ENCODE measurements around the gene HAVCR2.

Gene HAVCR2

GRCh38 chr5:157108976-157109375 lies at the start of gene HAVCR2:
HAVCR2 (minus strand) TSS chr5:157109044; CDS start chr5:157108983, 61 bp downstream.
- Histone ChIP-seq H3F3A (ENCODE audit: insufficient read depth, low read length) (no peaks in the 10 kb centered on the region), H3K79me2 (ENCODE audit: insufficient read depth, low read length) (no peaks in the 10 kb centered on the region), H2AFZ (ENCODE audit: low read length) (no peak within 1 kb of the TSS), H4K20me1 (ENCODE audit: insufficient read depth, low read length) (no peaks in the 10 kb centered on the region), H3K9ac (ENCODE audit: low read length) (no peak within 1 kb of the TSS), H3K27me3 (ENCODE audit: insufficient read depth, low read length) (no peaks in the 10 kb centered on the region), H3K9me2 (ENCODE audit: low read depth, low read length) (no peaks in the 10 kb centered on the region), H3K4me3 (ENCODE audit: low read depth, low read length, poor library complexity, severe bottlenecking) (no peak within 1 kb of the TSS), H3K9me3 (ENCODE audit: low read length) (no peaks in the 10 kb centered on the region), H3K4me2 (ENCODE audit: low read length) (no peak within 1 kb of the TSS), H3K4me1 (ENCODE audit: insufficient read depth, low read length, severe bottlenecking) (no peaks in the 10 kb centered on the region), H3K36me3 (ENCODE audit: insufficient read depth, low read length) (no peaks in the 10 kb centered on the region), H3K27ac (ENCODE audit: low read depth, low read length, poor library complexity, severe bottlenecking) (no peak within 1 kb of the TSS)
- TF ChIP-seq CTCF (IDR thresholded peaks at IDR 0.05; ENCODE audit: low read length) (no peak), EZH2 (IDR thresholded peaks at IDR 0.05; ENCODE audit: borderline replicate concordance, low read length) (no peak)

GRCh38 chr5:157157293-157157891 lies 48.5 kb upstream of the HAVCR2 start:
- no peak overlapping the region for H3K9ac ChIP-seq (ENCODE audit: low read length)
- H2AFZ ChIP-seq (ENCODE audit: low read length), result no peak overlapping the region
- no peaks in the 10 kb centered on the region for H3K4me1 ChIP-seq (ENCODE audit: insufficient read depth, low read length, severe bottlenecking)
- no peak for TF ChIP-seq EZH2 (IDR thresholded peaks at IDR 0.05; ENCODE audit: borderline replicate concordance, low read length)
- H3K9me2 ChIP-seq (ENCODE audit: low read depth, low read length), result no peaks in the 10 kb centered on the region
- no peaks in the 10 kb centered on the region; the same call in 1 of the 2 replicates for H3K36me3 ChIP-seq (ENCODE audit: insufficient read depth, low read length)
- H3K9me3 ChIP-seq (ENCODE audit: low read length), result 0 out of 2 replicates have a peak, but pooled peaks cover 4% of the 10 kb centered on the region
- no peaks in the 10 kb centered on the region for H3F3A ChIP-seq (ENCODE audit: insufficient read depth, low read length)
- no peaks in the 10 kb centered on the region for H3K79me2 ChIP-seq (ENCODE audit: insufficient read depth, low read length)
- H4K20me1 ChIP-seq (ENCODE audit: insufficient read depth, low read length), result no peaks in the 10 kb centered on the region
- no peak overlapping the region for H3K27ac ChIP-seq (ENCODE audit: low read depth, low read length, poor library complexity, severe bottlenecking)
- H3K4me3 ChIP-seq (ENCODE audit: low read depth, low read length, poor library complexity, severe bottlenecking), result no peak overlapping the region
- no peak overlapping the region for H3K4me2 ChIP-seq (ENCODE audit: low read length)
- H3K27me3 ChIP-seq (ENCODE audit: insufficient read depth, low read length), result no peaks in the 10 kb centered on the region

- H3K4me3 ChIP-seq (ENCODE audit: low read depth, low read length, poor library complexity, severe bottlenecking), result no peak overlapping the region
- no peak overlapping the region for H3K4me2 ChIP-seq (ENCODE audit: low read length)
- no peak overlapping the region for H2AFZ ChIP-seq (ENCODE audit: low read length)
- H3K9me2 ChIP-seq (ENCODE audit: low read depth, low read length), result no peaks in the 10 kb centered on the region
- TF ChIP-seq CTCF (IDR thresholded peaks at IDR 0.05; ENCODE audit: low read length) (no peak), EZH2 (IDR thresholded peaks at IDR 0.05; ENCODE audit: borderline replicate concordance, low read length) (no peak)
- H3K9me3 ChIP-seq (ENCODE audit: low read length), result 0 out of 2 replicates have a peak, but pooled peaks cover 4% of the 10 kb centered on the region
- no peaks in the 10 kb centered on the region; the same call in 1 of the 2 replicates for H3K36me3 ChIP-seq (ENCODE audit: insufficient read depth, low read length)
- no peak overlapping the region for H3K9ac ChIP-seq (ENCODE audit: low read length)
- no peak overlapping the region for H3K27ac ChIP-seq (ENCODE audit: low read depth, low read length, poor library complexity, severe bottlenecking)
- no peaks in the 10 kb centered on the region for H4K20me1 ChIP-seq (ENCODE audit: insufficient read depth, low read length)
- no peaks in the 10 kb centered on the region for H3K27me3 ChIP-seq (ENCODE audit: insufficient read depth, low read length)
- H3K4me1 ChIP-seq (ENCODE audit: insufficient read depth, low read length, severe bottlenecking), result peaks cover 5% of the 10 kb centered on the region
- no peaks in the 10 kb centered on the region for H3K79me2 ChIP-seq (ENCODE audit: insufficient read depth, low read length)
- no peaks in the 10 kb centered on the region for H3F3A ChIP-seq (ENCODE audit: insufficient read depth, low read length)
Measured at GRCh38 chr5:157155297-157155696, 46.5 kb upstream of the HAVCR2 start.

GRCh38 chr5:157150995-157151394 lies 42.2 kb upstream of the HAVCR2 start:
- H2AFZ ChIP-seq (ENCODE audit: low read length), result no peak overlapping the region
- no peaks in the 10 kb centered on the region for H3K79me2 ChIP-seq (ENCODE audit: insufficient read depth, low read length)
- H3K9me2 ChIP-seq (ENCODE audit: low read depth, low read length), result no peaks in the 10 kb centered on the region
- H3K27me3 ChIP-seq (ENCODE audit: insufficient read depth, low read length), result no peaks in the 10 kb centered on the region
- TF ChIP-seq EZH2 (IDR thresholded peaks at IDR 0.05; ENCODE audit: borderline replicate concordance, low read length), result no peak
- TF ChIP-seq CTCF (IDR thresholded peaks at IDR 0.05; ENCODE audit: low read length), result no peak
- no peaks in the 10 kb centered on the region for H4K20me1 ChIP-seq (ENCODE audit: insufficient read depth, low read length)
- H3F3A ChIP-seq (ENCODE audit: insufficient read depth, low read length), result no peaks in the 10 kb centered on the region
- no peak overlapping the region for H3K4me3 ChIP-seq (ENCODE audit: low read depth, low read length, poor library complexity, severe bottlenecking)
- 0 out of 2 replicates have a peak, but pooled peaks cover 3% of the 10 kb centered on the region for H3K9me3 ChIP-seq (ENCODE audit: low read length)
- no peaks in the 10 kb centered on the region for H3K36me3 ChIP-seq (ENCODE audit: insufficient read depth, low read length)
- no peak overlapping the region for H3K9ac ChIP-seq (ENCODE audit: low read length)
- H3K4me1 ChIP-seq (ENCODE audit: insufficient read depth, low read length, severe bottlenecking), result peaks cover 21% of the 10 kb centered on the region
- H3K4me2 ChIP-seq (ENCODE audit: low read length), result no peak overlapping the region
- no peak overlapping the region for H3K27ac ChIP-seq (ENCODE audit: low read depth, low read length, poor library complexity, severe bottlenecking)
